Adrenal gland (tissue), 12 donors: ENCODE data around the gene AGK. TPM values are rescaled to one million over a fixed set of nuclear protein-coding genes. Genes with fewer than 3 reads are reported as not detected.

Experiments
- DNase-seq, 7 donors: peaks; one replicate each; pipeline ENCODE4 v3.0.0-alpha.2; 2019 to 2020
- H3K27ac ChIP-seq, 5 donors: fragments of 200-600 bp; sonication (generic) in 4 of 5; 1 replicate in 3 of 5; 2 replicates in 2 of 5; pipeline versions ENCODE4 v1.5.1 to v1.8.0; 2016 to 2020; ENCODE audit warnings: mild to moderate bottlenecking in 1 of 5
- H3K27me3 ChIP-seq: fragments of 200-600 bp; 2 replicates; pipeline ENCODE4 v1.8.0; 2021
- H3K36me3 ChIP-seq, 2 donors: fragments of 200-600 bp; replicated peaks in 1 of 2; 1 replicate in 1 of 2; 2 replicates in 1 of 2; pipeline versions ENCODE4 v1.5.1 to v1.8.0; 2018 to 2022
- H3K4me1 ChIP-seq, 2 donors: fragments of 200-600 bp; replicated peaks in 1 of 2; 1 replicate in 1 of 2; 2 replicates in 1 of 2; pipeline versions ENCODE4 v1.5.1 to v1.8.0; 2018 to 2021
- H3K4me3 ChIP-seq, 4 donors: fragments of 200-600 bp; sonication (generic) in 3 of 4; one replicate each; pipeline ENCODE4 v1.5.1; 2016 to 2018
- H3K9me3 ChIP-seq, 3 donors: fragments of 200-600 bp; sonication (generic) in 1 of 3; replicated peaks in 1 of 3; 1 replicate in 2 of 3; 2 replicates in 1 of 3; pipeline versions ENCODE4 v1.5.1 to v1.8.0; 2016 to 2021
- POLR2A ChIP-seq, 2 donors: fragments of 450-650 bp; IDR thresholded peaks; one replicate each; pipeline ENCODE4 v1.6.1; 2017; ENCODE audit warnings: antibody characterized with exemption in 2 of 2, mild to moderate bottlenecking in 2 of 2, moderate library complexity in 1 of 2
- WGBS, 4 donors: extraction: QIAGEN DNeasy Blood & Tissue Kit in 2 of 4; methylation state at CpG; one replicate each; pipeline versions ENCODE4 v1.1.5 to v1.1.7; 2013 to 2017; 5-methylcytosine and 5-hydroxymethylcytosine counted together
- intact Hi-C, 2 donors: fragments of 100-400 bp; cut with DNase I; formaldehyde crosslinking; loops; one replicate each; pipeline versions ENCODE4 v1.14.1 to v1.15.0; 2022 to 2023
- polyA plus RNA-seq, 3 donors: library from polyadenylated mRNA; stranded (reverse); fragments of 200-250 nt in 2 of 3; fragments of 350-450 nt in 1 of 3; fragmentation: Illumina TruSeq in 1 of 3; extraction: RNeasy Lipid Tissue Mini Kit (QIAGEN cat#74804) in 1 of 3; gene quantifications; one replicate each; pipeline ENCODE4 v1.2.3, GENCODE V29; 2013 to 2014
- total RNA-seq, 9 donors: library from RNA; depleted of rRNA in 4 of 9; stranded (reverse); fragments of >200 nt in 4 of 9; fragments of 120-200 nt in 1 of 9; fragmentation: NEBNext Ultra II Directional in 1 of 9; extraction: Animal tissue kit (Norgen Biotek cat#: 25700) in 1 of 9; gene quantifications; one replicate each; pipeline versions ENCODE4 v1.1.0 to v1.2.4, GENCODE V29; 2013 to 2023
- TF ChIP-seq, protein P1 (sequence below), 6 experiments: fragments of 450-650 bp in 4 of 6; fragments of 200-600 bp in 2 of 6; sonication (generic) in 1 of 6; IDR thresholded peaks; 1 replicate in 5 of 6; 2 replicates in 1 of 6; pipeline versions ENCODE4 v1.5.1 to v1.8.0; 2016 to 2021; ENCODE audit warnings: antibody characterized with exemption in 6 of 6, mild to moderate bottlenecking in 2 of 6, moderate library complexity in 1 of 6
- donor health status: healthy with polysubstance abuse.
- donor health status: Bipolar disorder and iron deficiency.
- donor health status: DM: yes; HTN: yes; CAD: no.
- donor health status: DM: no; HTN: no; CAD: no.
- donor health status: DM: no; HTN: no; CAD: no.
- donor health status: DM: yes; HTN: yes; CAD: no.

AGK gene
- total and polyA plus RNA-seq, 12 donors, result 11.1 to 89.9 (median 28.3) TPM

DNA sequence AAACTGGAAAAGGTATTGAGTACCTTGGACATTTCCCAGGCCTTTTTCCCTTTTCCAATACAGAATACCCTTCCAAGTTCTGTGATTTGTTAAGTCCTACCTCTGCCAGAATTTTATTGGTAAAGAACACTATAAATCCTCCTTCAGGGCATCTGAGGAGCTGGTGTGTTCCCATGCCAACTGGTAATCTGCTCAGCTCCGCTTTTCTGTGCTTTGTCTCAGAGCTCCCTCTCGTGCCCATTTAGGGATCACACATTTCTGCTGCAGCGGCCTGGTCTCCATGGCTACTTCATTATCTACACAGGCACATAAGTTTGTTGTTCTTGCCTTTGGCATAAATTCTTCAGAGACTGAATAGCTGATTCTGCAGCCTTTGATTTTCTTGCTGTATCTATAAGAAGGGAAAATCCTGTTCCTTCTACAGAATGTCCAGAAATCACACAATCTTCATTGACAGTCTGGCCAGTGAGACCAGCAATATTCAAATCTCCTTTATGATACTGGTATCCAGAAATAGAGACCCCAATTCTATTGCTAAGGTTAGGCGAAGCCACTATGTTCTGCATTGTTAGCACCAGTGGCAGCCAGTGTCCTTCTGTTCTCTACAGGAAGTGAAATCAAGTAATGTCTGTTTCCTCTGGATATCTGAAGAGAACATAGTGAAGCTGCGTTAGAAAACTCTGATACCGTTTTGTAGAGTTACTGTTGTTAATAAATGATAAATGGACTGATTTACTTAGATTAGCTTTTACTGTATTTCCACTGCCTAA, 98.8 kb downstream of the AGK start:
- 22 to 28% (median 25%) methylated on average over 6 of the region's 6 CpGs for WGBS, 4 donors
- peak overlapping the region in 2 of 5 donors; percentile 18 to 19 for H3K27ac ChIP-seq
- H3K9me3 ChIP-seq, result no peaks in the 10 kb centered on the region
- H3K4me3 ChIP-seq, result no peak overlapping the region
- TF ChIP-seq POLR2A (IDR thresholded peaks at IDR 0.05), result no peak
- TF ChIP-seq, protein P1, sequence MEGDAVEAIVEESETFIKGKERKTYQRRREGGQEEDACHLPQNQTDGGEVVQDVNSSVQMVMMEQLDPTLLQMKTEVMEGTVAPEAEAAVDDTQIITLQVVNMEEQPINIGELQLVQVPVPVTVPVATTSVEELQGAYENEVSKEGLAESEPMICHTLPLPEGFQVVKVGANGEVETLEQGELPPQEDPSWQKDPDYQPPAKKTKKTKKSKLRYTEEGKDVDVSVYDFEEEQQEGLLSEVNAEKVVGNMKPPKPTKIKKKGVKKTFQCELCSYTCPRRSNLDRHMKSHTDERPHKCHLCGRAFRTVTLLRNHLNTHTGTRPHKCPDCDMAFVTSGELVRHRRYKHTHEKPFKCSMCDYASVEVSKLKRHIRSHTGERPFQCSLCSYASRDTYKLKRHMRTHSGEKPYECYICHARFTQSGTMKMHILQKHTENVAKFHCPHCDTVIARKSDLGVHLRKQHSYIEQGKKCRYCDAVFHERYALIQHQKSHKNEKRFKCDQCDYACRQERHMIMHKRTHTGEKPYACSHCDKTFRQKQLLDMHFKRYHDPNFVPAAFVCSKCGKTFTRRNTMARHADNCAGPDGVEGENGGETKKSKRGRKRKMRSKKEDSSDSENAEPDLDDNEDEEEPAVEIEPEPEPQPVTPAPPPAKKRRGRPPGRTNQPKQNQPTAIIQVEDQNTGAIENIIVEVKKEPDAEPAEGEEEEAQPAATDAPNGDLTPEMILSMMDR (IDR thresholded peaks at IDR 0.05), result peak; percentile 64 to 88 (median 78)
- peak; percentile 76 to 94 (median 87) for DNase-seq
- no peaks in the 10 kb centered on the region for H3K36me3 ChIP-seq
- H3K4me1 ChIP-seq, result peaks cover 3 to 20% of the 10 kb centered on the region in 2 donors
- intact Hi-C loops, result no loop called here
- H3K27me3 ChIP-seq, result no peaks in the 10 kb centered on the region

DNA sequence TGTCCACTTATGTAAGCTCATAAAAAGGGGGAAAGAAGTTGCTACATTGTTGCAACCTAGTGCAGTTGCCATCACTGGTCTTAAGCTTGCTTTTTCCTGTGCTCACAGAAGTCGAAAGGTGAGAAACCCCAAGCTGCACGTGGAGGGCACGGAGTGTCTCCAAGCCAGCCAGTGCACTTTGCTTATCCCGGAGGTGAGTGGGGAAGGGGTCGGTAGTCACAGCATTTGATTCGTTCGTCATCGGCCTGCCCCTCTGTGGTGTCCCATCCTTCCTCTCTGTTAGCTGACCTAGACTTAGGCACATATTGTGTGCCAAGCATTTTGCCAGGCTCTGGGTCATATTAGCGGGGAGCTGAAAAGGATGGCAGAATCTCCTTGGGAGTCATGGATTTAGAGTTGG, 100.2 kb downstream of the AGK start:
- H3K4me1 ChIP-seq, result peaks cover 3 to 20% of the 10 kb centered on the region in 2 donors
- no peaks in the 10 kb centered on the region for H3K9me3 ChIP-seq
- 90 to 91% (median 91%) methylated on average over 9 of the region's 9 CpGs for WGBS, 4 donors
- DNase-seq, result no peak
- H3K36me3 ChIP-seq, result peaks cover 0 to 4% of the 10 kb centered on the region in 2 donors
- no peak for TF ChIP-seq POLR2A (IDR thresholded peaks at IDR 0.05)
- TF ChIP-seq, protein P1 (IDR thresholded peaks at IDR 0.05), result no peak
- no peak overlapping the region for H3K4me3 ChIP-seq
- no peaks in the 10 kb centered on the region for H3K27me3 ChIP-seq
- no peak overlapping the region for H3K27ac ChIP-seq
- intact Hi-C loops, result no loop called here

DNA sequence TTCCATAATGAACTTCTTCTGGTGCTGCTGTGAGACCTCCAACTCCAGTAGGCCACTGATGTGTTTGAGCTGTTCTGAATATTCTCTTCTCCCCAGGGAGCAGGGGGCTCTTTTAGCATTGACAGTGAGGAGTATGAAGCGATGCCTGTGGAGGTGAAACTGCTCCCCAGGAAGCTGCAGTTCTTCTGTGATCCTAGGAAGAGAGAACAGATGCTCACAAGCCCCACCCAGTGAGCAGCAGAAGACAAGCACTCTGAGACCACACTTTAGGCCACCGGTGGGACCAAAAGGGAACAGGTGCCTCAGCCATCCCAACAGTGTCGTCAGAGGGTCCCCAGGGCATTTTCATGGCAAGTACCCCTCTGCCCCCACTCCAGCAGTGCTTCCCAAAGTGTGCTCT, 101.5 kb downstream of the AGK start:
- WGBS, 4 donors, result 61 to 100% (median 74%) methylated on average over 1 to 3 of the region's 3 CpGs

DNA sequence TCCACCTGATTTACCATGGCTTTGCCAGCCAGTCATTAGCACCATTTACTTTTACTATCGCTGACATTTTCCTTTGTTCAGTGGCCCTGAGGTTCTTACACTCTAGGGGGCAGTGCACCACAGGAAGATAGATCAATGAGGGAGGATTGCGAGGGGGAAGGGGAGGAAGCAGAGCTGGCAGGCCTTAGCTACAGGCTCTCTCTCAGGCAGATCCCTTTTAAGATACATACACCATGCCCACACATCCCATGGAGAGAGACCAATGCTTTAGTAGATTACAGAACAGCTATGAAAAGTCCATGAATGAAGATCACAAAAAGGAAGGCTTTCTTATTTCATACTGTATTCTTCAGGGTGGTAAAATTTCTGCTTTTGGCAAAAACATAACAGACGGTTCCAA, 103.3 kb downstream of the AGK start:
- DNase-seq, result peak; percentile 65 to 89 (median 77)
- WGBS, 4 donors, result 31 to 42% (median 39%) methylated on average over 3 of the region's 3 CpGs
- peak overlapping the region in 1 of 5 donors; percentile 11 for H3K27ac ChIP-seq
- TF ChIP-seq, protein P1 (IDR thresholded peaks at IDR 0.05), result peak; percentile 54 to 84 (median 73)
- no peak for TF ChIP-seq POLR2A (IDR thresholded peaks at IDR 0.05)
- peaks cover 3 to 14% of the 10 kb centered on the region in 2 donors for H3K4me1 ChIP-seq
- no peaks in the 10 kb centered on the region for H3K27me3 ChIP-seq
- H3K36me3 ChIP-seq, result peaks cover 0 to 5% of the 10 kb centered on the region in 2 donors
- H3K9me3 ChIP-seq, result no peaks in the 10 kb centered on the region
- intact Hi-C loops, result no loop called here
- H3K4me3 ChIP-seq, result no peak overlapping the region

More for the DNA sequence above, 101.5 kb downstream of the AGK start:
- no peak overlapping the region for H3K27ac ChIP-seq
- H3K27me3 ChIP-seq, result no peaks in the 10 kb centered on the region
- TF ChIP-seq, protein P1 (IDR thresholded peaks at IDR 0.05), result no peak
- DNase-seq, result no peak
- H3K9me3 ChIP-seq, result no peaks in the 10 kb centered on the region
- H3K4me3 ChIP-seq, result no peak overlapping the region
- intact Hi-C loops, result no loop called here
- H3K36me3 ChIP-seq, result peaks cover 0 to 5% of the 10 kb centered on the region in 2 donors
- peaks cover 3 to 20% of the 10 kb centered on the region in 2 donors for H3K4me1 ChIP-seq
